WERI-Rb-1 (cell line): Measurements from ENCODE around the gene CD109.

ENCODE experiments used
- DNase-seq: peaks from one replicate; pipeline ENCODE4 v3.0.0-alpha.2; 2020
- H3K27ac ChIP-seq: fragments of 250-450 bp; sonication (Bioruptor Pico); 2 replicates; pipeline ENCODE4 v1.5.1; 2020; ENCODE audit warnings: mild to moderate bottlenecking, moderate library complexity
- H3K27me3 ChIP-seq: fragments of 250-450 bp; sonication (Bioruptor Pico); 2 replicates; pipeline ENCODE4 v1.5.1; 2021; ENCODE audit warnings: mild to moderate bottlenecking, low read depth, moderate library complexity; ENCODE audit not compliant: insufficient read depth, severe bottlenecking
- H3K36me3 ChIP-seq: fragments of 250-450 bp; sonication (Bioruptor Pico); 2 replicates; pipeline ENCODE4 v1.5.1; 2020; ENCODE audit warnings: mild to moderate bottlenecking, moderate library complexity
- H3K4me3 ChIP-seq: 2 replicates; pipeline ENCODE4 v1.5.1; 2011; ENCODE audit warnings: low read depth, mild to moderate bottlenecking, control low read depth, low read length
- H3K9me3 ChIP-seq: fragments of 250-450 bp; sonication (Bioruptor Pico); 2 replicates; pipeline ENCODE4 v1.5.1; 2021; ENCODE audit warnings: mild to moderate bottlenecking, moderate library complexity; ENCODE audit not compliant: severe bottlenecking
- TF ChIP-seq, protein P1 (sequence below): IDR thresholded peaks from 2 replicates; pipeline ENCODE4 v1.5.1; 2011; ENCODE audit warnings: low read depth, mild to moderate bottlenecking, control low read depth, inconsistent platforms, low read length

Gene CD109

DNA sequence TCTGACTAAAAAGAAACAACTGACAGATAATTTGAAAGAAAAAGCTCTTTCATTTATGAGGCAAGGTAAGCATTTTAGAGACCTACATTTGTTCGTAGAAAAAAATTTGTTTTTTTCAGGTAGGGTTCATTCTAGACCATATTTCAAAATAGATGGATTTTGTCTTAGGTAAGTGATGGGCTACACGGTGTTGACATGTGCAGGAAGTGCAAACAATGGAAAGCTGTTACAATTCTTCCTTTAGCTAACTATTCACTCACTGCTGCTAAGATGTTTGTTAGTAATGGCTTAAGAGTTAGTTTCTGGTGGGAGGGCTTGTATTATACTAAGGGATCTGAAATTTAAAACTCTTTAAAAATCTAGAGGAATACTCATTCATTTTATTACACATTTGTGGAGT lies 96.7 kb downstream of the CD109 start:
- no peak overlapping the region for H3K4me3 ChIP-seq
- no peak for DNase-seq
- TF ChIP-seq, protein P1, sequence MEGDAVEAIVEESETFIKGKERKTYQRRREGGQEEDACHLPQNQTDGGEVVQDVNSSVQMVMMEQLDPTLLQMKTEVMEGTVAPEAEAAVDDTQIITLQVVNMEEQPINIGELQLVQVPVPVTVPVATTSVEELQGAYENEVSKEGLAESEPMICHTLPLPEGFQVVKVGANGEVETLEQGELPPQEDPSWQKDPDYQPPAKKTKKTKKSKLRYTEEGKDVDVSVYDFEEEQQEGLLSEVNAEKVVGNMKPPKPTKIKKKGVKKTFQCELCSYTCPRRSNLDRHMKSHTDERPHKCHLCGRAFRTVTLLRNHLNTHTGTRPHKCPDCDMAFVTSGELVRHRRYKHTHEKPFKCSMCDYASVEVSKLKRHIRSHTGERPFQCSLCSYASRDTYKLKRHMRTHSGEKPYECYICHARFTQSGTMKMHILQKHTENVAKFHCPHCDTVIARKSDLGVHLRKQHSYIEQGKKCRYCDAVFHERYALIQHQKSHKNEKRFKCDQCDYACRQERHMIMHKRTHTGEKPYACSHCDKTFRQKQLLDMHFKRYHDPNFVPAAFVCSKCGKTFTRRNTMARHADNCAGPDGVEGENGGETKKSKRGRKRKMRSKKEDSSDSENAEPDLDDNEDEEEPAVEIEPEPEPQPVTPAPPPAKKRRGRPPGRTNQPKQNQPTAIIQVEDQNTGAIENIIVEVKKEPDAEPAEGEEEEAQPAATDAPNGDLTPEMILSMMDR = no peak
- H3K27me3 ChIP-seq = no peaks in the 10 kb centered on the region
- no peaks in the 10 kb centered on the region for H3K9me3 ChIP-seq
- no peak overlapping the region for H3K27ac ChIP-seq
- H3K36me3 ChIP-seq = no peaks in the 10 kb centered on the region

DNA sequence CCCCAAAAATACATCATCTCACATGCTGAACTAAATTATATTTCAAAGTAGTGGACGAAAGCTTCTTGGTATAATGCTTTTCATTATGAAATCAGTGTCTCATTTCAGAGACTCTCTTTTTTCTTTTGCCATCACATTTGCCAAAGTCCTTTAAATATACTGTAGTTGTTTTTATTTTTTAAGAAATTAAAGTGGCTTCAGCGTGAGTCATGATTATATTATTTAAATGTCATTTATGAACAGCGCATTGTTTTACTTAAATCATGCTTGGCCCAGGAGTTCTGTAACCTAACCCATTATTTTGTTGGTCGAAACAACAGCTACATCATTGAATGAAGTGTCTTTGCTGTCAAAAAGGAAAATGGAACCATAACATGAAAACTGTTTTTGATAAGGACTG lies 100.9 kb downstream of the CD109 start:
- Histone ChIP-seq H3K27ac (no peak overlapping the region), H3K9me3 (no peaks in the 10 kb centered on the region), H3K27me3 (no peaks in the 10 kb centered on the region), H3K4me3 (no peak overlapping the region), H3K36me3 (no peaks in the 10 kb centered on the region)
- TF ChIP-seq, protein P1 = no peak
- no peak for DNase-seq

DNA sequence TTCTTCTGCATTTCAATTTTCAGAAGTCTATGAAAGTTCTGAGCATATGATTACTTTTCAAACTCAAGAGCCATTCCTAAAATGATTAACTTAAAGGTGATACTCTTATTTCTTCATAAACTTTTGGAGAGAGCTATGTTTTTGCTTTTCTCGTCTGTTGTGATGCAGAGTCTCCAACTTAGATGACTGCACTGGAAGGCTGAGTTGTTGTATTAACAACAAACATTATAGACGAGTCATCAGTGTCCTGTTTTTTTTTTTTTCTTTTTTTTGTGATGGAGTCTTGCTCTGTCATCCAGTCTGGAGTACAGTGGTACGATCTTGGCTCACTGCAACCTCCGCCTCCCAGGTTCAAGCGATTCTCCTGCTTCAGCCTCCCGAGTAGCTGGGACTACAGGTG lies 101.9 kb downstream of the CD109 start:
- Histone ChIP-seq H3K27me3 (no peaks in the 10 kb centered on the region), H3K4me3 (no peak overlapping the region), H3K27ac (no peak overlapping the region), H3K9me3 (no peaks in the 10 kb centered on the region), H3K36me3 (no peaks in the 10 kb centered on the region)
- DNase-seq = no peak
- TF ChIP-seq, protein P1 = no peak

DNA sequence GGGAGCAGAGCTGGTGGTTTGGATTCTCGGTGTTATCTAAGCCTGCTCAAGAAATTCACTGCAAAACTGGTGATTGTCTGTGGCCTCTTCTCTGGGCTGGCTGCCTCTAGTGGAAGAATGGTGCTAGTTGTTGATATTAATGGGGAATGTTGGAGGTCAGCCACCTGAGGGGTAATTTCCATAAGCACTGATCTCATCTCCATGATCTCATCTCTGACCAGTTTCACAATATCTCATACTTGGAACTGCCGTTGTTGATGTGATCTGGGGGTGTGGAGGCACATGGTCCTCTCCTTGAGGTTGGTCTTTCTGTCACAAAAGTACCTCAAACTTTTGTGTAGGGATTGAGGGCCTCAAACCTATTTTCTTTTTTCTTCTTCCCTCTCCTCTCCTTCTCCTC lies 102.6 kb downstream of the CD109 start:
- Histone ChIP-seq H3K27me3 (no peaks in the 10 kb centered on the region), H3K27ac (no peak overlapping the region), H3K36me3 (no peaks in the 10 kb centered on the region), H3K9me3 (no peaks in the 10 kb centered on the region), H3K4me3 (no peak overlapping the region)
- TF ChIP-seq, protein P1 = no peak
- no peak for DNase-seq

DNA sequence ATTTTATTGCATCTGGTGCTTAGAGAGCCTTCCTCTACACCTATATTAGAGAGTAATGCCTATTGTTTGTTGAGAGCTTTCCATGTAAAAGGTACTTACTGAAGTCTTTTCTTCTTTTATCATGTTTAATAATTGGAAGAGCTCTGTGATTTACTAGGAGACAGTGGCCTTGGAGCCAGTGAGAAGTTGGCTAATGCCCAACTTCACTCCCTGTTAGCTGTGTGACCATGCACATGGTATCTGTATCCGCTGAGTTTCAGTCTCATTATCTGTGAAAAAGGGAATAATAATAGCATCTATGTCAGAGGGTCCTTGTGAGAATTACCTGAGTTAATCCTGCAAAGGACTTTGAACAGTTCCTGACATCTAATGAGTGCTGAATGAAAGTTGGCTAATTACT lies 105.0 kb downstream of the CD109 start:
- Histone ChIP-seq H3K9me3 (peaks cover 3% of the 10 kb centered on the region), H3K36me3 (no peaks in the 10 kb centered on the region), H3K27ac (no peak overlapping the region), H3K4me3 (no peak overlapping the region), H3K27me3 (no peaks in the 10 kb centered on the region)
- TF ChIP-seq, protein P1 = no peak
- DNase-seq = no peak

DNA sequence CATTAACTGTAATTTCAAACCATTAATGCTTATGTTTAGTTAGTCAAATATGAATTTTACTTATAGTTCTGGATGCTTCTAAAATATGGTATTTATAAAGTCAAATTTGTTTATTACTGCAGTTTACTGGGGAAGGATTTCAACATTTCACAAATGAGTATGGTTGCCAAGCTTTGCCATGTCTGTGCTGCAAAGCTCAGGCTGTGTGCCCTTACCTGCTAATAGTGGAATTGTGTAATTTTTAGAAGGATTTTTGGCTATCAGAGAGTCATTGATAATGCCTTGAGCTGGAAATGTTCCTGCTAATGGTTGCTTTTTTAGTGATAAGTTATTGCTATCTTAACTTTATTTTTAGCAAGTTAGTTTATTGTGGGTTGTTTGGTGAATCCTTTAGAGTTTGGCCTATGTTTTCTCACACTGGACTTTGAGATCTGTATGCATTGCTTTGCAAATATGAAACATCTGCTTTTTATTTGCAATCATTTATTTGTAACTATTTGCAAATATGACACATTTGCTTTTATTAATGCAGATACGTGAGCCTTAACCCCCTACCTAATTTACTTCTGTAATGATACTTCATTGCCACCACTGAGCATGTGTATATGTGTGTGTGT lies 105.8 kb downstream of the CD109 start:
- Histone ChIP-seq H3K27me3 (no peaks in the 10 kb centered on the region), H3K4me3 (no peak overlapping the region), H3K27ac (no peak overlapping the region), H3K36me3 (no peaks in the 10 kb centered on the region), H3K9me3 (peaks cover 3% of the 10 kb centered on the region)
- no peak for DNase-seq
- TF ChIP-seq, protein P1 = no peak
